H9 (cell line): ENCODE measurements around the gene KRTAP1-1. TPM values are rescaled to one million over a fixed set of nuclear protein-coding genes. Genes with fewer than 3 reads are reported as not detected.
A peak's percentile ranks its signal among the peaks of the same experiment; 100 is the strongest.

Experiments used
- DNase-seq: peaks from one replicate; pipeline ENCODE4 v3.0.0-alpha.2; 2017
- H2AFZ ChIP-seq: one replicate; pipeline ENCODE4 v1.6.1; 2013; ENCODE audit warnings: mild to moderate bottlenecking, low read length, control low read depth, moderate library complexity
- H2AK5ac ChIP-seq: 2 replicates; pipeline ENCODE4 v1.6.1; 2013; ENCODE audit warnings: low read length, control low read depth, mixed read lengths; ENCODE audit not compliant: insufficient read length
- H2BK120ac ChIP-seq: one replicate; pipeline ENCODE4 v1.6.1; 2013; ENCODE audit warnings: low read depth, mild to moderate bottlenecking, low read length, control low read depth, inconsistent platforms; ENCODE audit not compliant: poor library complexity, severe bottlenecking
- H2BK12ac ChIP-seq: 2 replicates; pipeline ENCODE4 v1.6.1; 2013; ENCODE audit warnings: low read length, control low read depth, mixed read lengths, low read depth; ENCODE audit not compliant: insufficient read length
- H2BK15ac ChIP-seq: 2 replicates; pipeline ENCODE4 v1.6.1; 2013; ENCODE audit warnings: low read depth, low read length, control low read depth
- H2BK20ac ChIP-seq: one replicate; pipeline ENCODE4 v1.6.1; 2013; ENCODE audit warnings: low read depth, mild to moderate bottlenecking, low read length, control low read depth, inconsistent platforms; ENCODE audit not compliant: poor library complexity, severe bottlenecking
- H2BK5ac ChIP-seq: 2 replicates; pipeline ENCODE4 v1.6.1; 2013; ENCODE audit warnings: low read length, control low read depth, mixed read lengths; ENCODE audit not compliant: insufficient read length
- H3K14ac ChIP-seq: 2 replicates; pipeline ENCODE4 v1.6.1; 2013; ENCODE audit warnings: low read length, control low read depth; ENCODE audit not compliant: insufficient read depth
- H3K18ac ChIP-seq: 2 replicates; pipeline ENCODE4 v1.6.1; 2013; ENCODE audit warnings: low read depth, mild to moderate bottlenecking, mixed read lengths, low read length, control low read depth; ENCODE audit not compliant: insufficient read length
- H3K23ac ChIP-seq: 2 replicates; pipeline ENCODE4 v1.6.1; 2013; ENCODE audit warnings: low read length, control low read depth, mixed read lengths, low read depth; ENCODE audit not compliant: insufficient read length
- H3K23me2 ChIP-seq: 2 replicates; pipeline ENCODE4 v1.6.1; 2013; ENCODE audit warnings: low read depth, mild to moderate bottlenecking, mixed read lengths, low read length, control low read depth; ENCODE audit not compliant: insufficient read length, poor library complexity, severe bottlenecking
- H3K27ac ChIP-seq: 2 replicates; pipeline ENCODE4 v1.5.1; 2013; ENCODE audit warnings: low read length, control low read depth, mixed read lengths, low read depth; ENCODE audit not compliant: insufficient read length
- H3K27me3 ChIP-seq: 2 replicates; pipeline ENCODE4 v1.6.1; 2013; ENCODE audit warnings: low read length, control low read depth, inconsistent platforms; ENCODE audit not compliant: insufficient read depth
- H3K4ac ChIP-seq: 2 replicates; pipeline ENCODE4 v1.6.1; 2013; ENCODE audit warnings: low read depth, mild to moderate bottlenecking, control low read depth, inconsistent platforms, low read length, moderate library complexity
- H3K4me1 ChIP-seq: 2 replicates; pipeline ENCODE4 v1.6.1; 2013; ENCODE audit warnings: low read length, control low read depth, inconsistent platforms; ENCODE audit not compliant: insufficient read depth
- H3K4me2 ChIP-seq: 2 replicates; pipeline ENCODE4 v1.6.1; 2013; ENCODE audit warnings: low read length, control low read depth, mixed read lengths; ENCODE audit not compliant: insufficient read length, insufficient read depth
- H3K56ac ChIP-seq: 2 replicates; pipeline ENCODE4 v1.6.1; 2013; ENCODE audit warnings: low read depth, mild to moderate bottlenecking, mixed read lengths, low read length, control low read depth; ENCODE audit not compliant: insufficient read length
- H3K79me1 ChIP-seq: 2 replicates; pipeline ENCODE4 v1.6.1; 2013; ENCODE audit warnings: low read depth, mild to moderate bottlenecking, moderate library complexity, low read length, control low read depth, inconsistent platforms; ENCODE audit not compliant: insufficient read depth, poor library complexity, severe bottlenecking
- H3K79me2 ChIP-seq: 2 replicates; pipeline ENCODE4 v1.6.1; 2013; ENCODE audit warnings: low read length, control low read depth, inconsistent platforms; ENCODE audit not compliant: insufficient read depth
- H3K9ac ChIP-seq: 2 replicates; pipeline ENCODE4 v1.6.1; 2013; ENCODE audit warnings: low read length, control low read depth, mixed read lengths; ENCODE audit not compliant: insufficient read length; ENCODE audit errors: extremely low read depth
- H3K9me3 ChIP-seq: one replicate; pipeline ENCODE4 v1.6.1; 2013; ENCODE audit warnings: low read depth, low read length, inconsistent platforms; ENCODE audit not compliant: control insufficient read depth
- H3T11ph ChIP-seq: one replicate; pipeline ENCODE4 v1.6.1; 2013; ENCODE audit warnings: mild to moderate bottlenecking, low read length, control low read depth, inconsistent platforms
- H4K20me1 ChIP-seq: one replicate; pipeline ENCODE4 v1.6.1; 2013; ENCODE audit not compliant: control insufficient read depth, insufficient read length, insufficient read depth
- H4K5ac ChIP-seq: 2 replicates; pipeline ENCODE4 v1.6.1; 2013; ENCODE audit warnings: low read depth, mild to moderate bottlenecking, mixed read lengths, low read length, control low read depth; ENCODE audit not compliant: insufficient read length
- H4K8ac ChIP-seq: replicated peaks from 2 replicates; pipeline ENCODE4 v1.6.1; 2013; ENCODE audit warnings: low read length, control low read depth, mixed read lengths, low read depth; ENCODE audit not compliant: insufficient read length
- H4K91ac ChIP-seq: 2 replicates; pipeline ENCODE4 v1.6.1; 2013; ENCODE audit warnings: low read depth, mild to moderate bottlenecking, moderate library complexity, mixed read lengths, low read length, control low read depth; ENCODE audit not compliant: insufficient read length
- H3K27ac Mint-ChIP-seq, 3 experiments: 2 replicates in 2 of 3; 3 replicates in 1 of 3; pipeline ENCODE4 v1.8.0; 2020 to 2021; ENCODE audit warnings: mixed read lengths in 3 of 3, mild to moderate bottlenecking in 1 of 3, moderate library complexity in 1 of 3
- H3K27me3 Mint-ChIP-seq: 2 replicates; pipeline ENCODE4 v1.8.0; 2021; ENCODE audit warnings: low read depth, mild to moderate bottlenecking, moderate library complexity, mixed read lengths
- H3K36me3 Mint-ChIP-seq, 3 experiments: 2 replicates in 2 of 3; 3 replicates in 1 of 3; pipeline ENCODE4 v1.8.0; 2020 to 2021; ENCODE audit warnings: low read depth in 3 of 3, mixed read lengths in 3 of 3; ENCODE audit not compliant: insufficient read depth in 1 of 3
- H3K4me1 Mint-ChIP-seq, 2 experiments: 2 replicates each; pipeline ENCODE4 v1.8.0; 2020; ENCODE audit warnings: mixed read lengths in 2 of 2
- H3K4me3 Mint-ChIP-seq, 2 experiments: 2 replicates in 1 of 2; 3 replicates in 1 of 2; pipeline ENCODE4 v1.8.0; 2020 to 2021; ENCODE audit warnings: mild to moderate bottlenecking in 2 of 2, mixed read lengths in 2 of 2, moderate library complexity in 1 of 2
- H3K9me3 Mint-ChIP-seq, 2 experiments: 2 replicates in 1 of 2; 3 replicates in 1 of 2; pipeline ENCODE4 v1.8.0; 2020; ENCODE audit warnings: mild to moderate bottlenecking in 2 of 2, mixed read lengths in 2 of 2, moderate library complexity in 1 of 2
- CTCF ChIP-seq: fragments of 200-600 bp; sonication (generic); conservative IDR thresholded peaks from 3 replicates; pipeline ENCODE4 v1.8.0; 2021; ENCODE audit warnings: antibody characterized with exemption, mild to moderate bottlenecking
- WGBS: extraction: QIAGEN DNeasy Blood & Tissue Kit; methylation state at CpG from one replicate; pipeline ENCODE4 v1.1.7; 2013; ENCODE audit warnings: missing lambda C conversion rate, low lambda C conversion rate, mixed read lengths; ENCODE audit not compliant: insufficient read length; ENCODE audit errors: extremely low coverage; 5-methylcytosine and 5-hydroxymethylcytosine counted together
- total RNA-seq: library from RNA; stranded (reverse); gene quantifications from 2 replicates; pipeline ENCODE4 v1.2.1, GENCODE V29; 2021

Gene KRTAP1-1
- total RNA-seq, 1 experiment from 2014 or later, result not detected

GRCh38 chr17:41008811-41009210 lies 32.4 kb downstream of the KRTAP1-1 start, which contains the start of gene KRTAP3-1:
Gene KRTAP3-1, minus strand, starts transcription at chr17:41009128. Its CDS starts 54 bp downstream, at chr17:41009074.
- H3K14ac ChIP-seq, result no peak within 1 kb of the TSS
- H2AFZ ChIP-seq, result no peak within 1 kb of the TSS
- H3K79me1 ChIP-seq, result no peaks in the 10 kb centered on the region
- no peak within 1 kb of the TSS for H3K4me3 Mint-ChIP-seq
- H2BK5ac ChIP-seq, result no peak within 1 kb of the TSS
- no peak within 1 kb of the TSS for H3T11ph ChIP-seq
- H2BK20ac ChIP-seq, result no peak within 1 kb of the TSS
- H2BK12ac ChIP-seq, result no peak within 1 kb of the TSS
- H3K9me3 Mint-ChIP-seq, result no peaks in the 10 kb centered on the region
- no peak within 1 kb of the TSS for H3K23ac ChIP-seq
- H4K91ac ChIP-seq, result no peak within 1 kb of the TSS
- no peak within 1 kb of the TSS for H3K56ac ChIP-seq
- H4K5ac ChIP-seq, result no peak within 1 kb of the TSS
- no peaks in the 10 kb centered on the region for H3K27me3 ChIP-seq
- no peaks in the 10 kb centered on the region; the same call in 1 of the 2 replicates for H3K4me1 ChIP-seq
- H4K20me1 ChIP-seq, result no peaks in the 10 kb centered on the region
- no peak within 1 kb of the TSS for H4K8ac ChIP-seq
- H3K4ac ChIP-seq, result no peak within 1 kb of the TSS
- H3K4me2 ChIP-seq, result no peak within 1 kb of the TSS
- H3K23me2 ChIP-seq, result no peaks in the 10 kb centered on the region
- H3K27ac ChIP-seq, result no peak within 1 kb of the TSS
- no peak within 1 kb of the TSS for H3K9ac ChIP-seq
- H3K9me3 ChIP-seq, result no peaks in the 10 kb centered on the region
- peak; percentile 48 for DNase-seq
- no peak within 1 kb of the TSS for H2BK120ac ChIP-seq
- peaks cover 17 to 19% of the 10 kb centered on the region in 2 experiments for H3K4me1 Mint-ChIP-seq
- H3K79me2 ChIP-seq, result no peaks in the 10 kb centered on the region
- peak within 1 kb of the TSS in 2 of 3 experiments; percentile 53 to 54; a peak in 2 of 7 replicates for H3K27ac Mint-ChIP-seq
- H3K18ac ChIP-seq, result no peak within 1 kb of the TSS
- H2AK5ac ChIP-seq, result no peak within 1 kb of the TSS
- no peak within 1 kb of the TSS for H2BK15ac ChIP-seq
- no peaks in the 10 kb centered on the region for H3K36me3 Mint-ChIP-seq
- WGBS, result no CpG with 5 or more reads among the region's 8 CpGs
- TF ChIP-seq CTCF, result no peak
- no peaks in the 10 kb centered on the region for H3K27me3 Mint-ChIP-seq
